HFFc6 (cell line): ENCODE results near the gene ARFIP2. TPM values are rescaled to one million over a fixed set of nuclear protein-coding genes. Genes with fewer than 3 reads are reported as not detected.
A peak's percentile ranks its signal among the peaks of the same experiment; 100 is the strongest.

Experiments used
- DNase-seq: peaks from one replicate; pipeline ENCODE4 v3.0.0-alpha.2; 2018
- H3K27ac Mint-ChIP-seq: 2 replicates; pipeline ENCODE4 v1.8.0; 2020; ENCODE audit warnings: mild to moderate bottlenecking, mixed read lengths
- H3K27me3 Mint-ChIP-seq: 2 replicates; pipeline ENCODE4 v1.8.0; 2021; ENCODE audit warnings: mild to moderate bottlenecking, moderate library complexity, mixed read lengths; ENCODE audit not compliant: insufficient read depth
- H3K36me3 Mint-ChIP-seq: 2 replicates; pipeline ENCODE4 v1.8.0; 2021; ENCODE audit warnings: low read depth, mixed read lengths
- H3K4me1 Mint-ChIP-seq: 2 replicates; pipeline ENCODE4 v1.8.0; 2020; ENCODE audit warnings: low read depth, mixed read lengths
- H3K4me3 Mint-ChIP-seq: 2 replicates; pipeline ENCODE4 v1.8.0; 2020; ENCODE audit warnings: mild to moderate bottlenecking, moderate library complexity, mixed read lengths
- H3K9me3 Mint-ChIP-seq: 2 replicates; pipeline ENCODE4 v1.8.0; 2020; ENCODE audit warnings: mild to moderate bottlenecking, mixed read lengths
- CTCF ChIP-seq: fragments of 200-600 bp; sonication (generic); IDR thresholded peaks from 2 replicates; pipeline ENCODE4 v1.5.0; 2021; ENCODE audit warnings: antibody characterized with exemption, mild to moderate bottlenecking
- total RNA-seq, 6 experiments: library from RNA; stranded (reverse); fragmentation: NEBNext Ultra II Directional; extraction: Animal tissue kit (Norgen Biotek cat#: 25700); gene quantifications; 2 replicates in 1 of 6; 3 replicates in 5 of 6; pipeline ENCODE4 v1.2.3, GENCODE V29; 2021

The ARFIP2 gene
- total RNA-seq, 6 experiments from 2014 or later: 60.9 to 72.4 (median 67.7) TPM

- Mint-ChIP-seq H3K9me3 (no peaks in the 10 kb centered on the region), H3K36me3 (peaks cover 49% of the 10 kb centered on the region), H3K4me1 (peaks cover 36% of the 10 kb centered on the region), H3K27me3 (peaks cover 3% of the 10 kb centered on the region; the same call in 1 of the 2 replicates), H3K4me3 (peak overlapping the region; percentile 98), H3K27ac (peak overlapping the region; percentile 98)
- no peak for TF ChIP-seq CTCF
- DNase-seq: no peak
These were observed 1.3 kb upstream of the ARFIP2 start for GRCh38 chr11:6482441-6482840.

GRCh38 chr11:6481924-6482275 is 769 bp upstream of the ARFIP2 start:
- peak overlapping the region; percentile 98 for H3K27ac Mint-ChIP-seq
- peaks cover 3% of the 10 kb centered on the region; the same call in 1 of the 2 replicates for H3K27me3 Mint-ChIP-seq
- H3K4me1 Mint-ChIP-seq: peaks cover 36% of the 10 kb centered on the region
- peaks cover 53% of the 10 kb centered on the region for H3K36me3 Mint-ChIP-seq
- TF ChIP-seq CTCF: no peak
- H3K4me3 Mint-ChIP-seq: peak overlapping the region; percentile 98
- no peak for DNase-seq
- H3K9me3 Mint-ChIP-seq: no peaks in the 10 kb centered on the region

- Mint-ChIP-seq H3K36me3 (peaks cover 53% of the 10 kb centered on the region), H3K27me3 (peaks cover 5% of the 10 kb centered on the region; the same call in 1 of the 2 replicates), H3K27ac (peak overlapping the region; percentile 98), H3K4me3 (peak overlapping the region; percentile 98), H3K9me3 (no peaks in the 10 kb centered on the region), H3K4me1 (peaks cover 44% of the 10 kb centered on the region)
- TF ChIP-seq CTCF: no peak
- no peak for DNase-seq
These were observed 724 bp downstream of the ARFIP2 start for GRCh38 chr11:6480299-6480914.

- peaks cover 13% of the 10 kb centered on the region for H3K27me3 Mint-ChIP-seq
- H3K4me3 Mint-ChIP-seq: no peak overlapping the region
- no peak for DNase-seq
- no peaks in the 10 kb centered on the region for H3K9me3 Mint-ChIP-seq
- H3K27ac Mint-ChIP-seq: peak overlapping the region; percentile 54; the same call in 1 of the 2 replicates
- no peak for TF ChIP-seq CTCF
- H3K36me3 Mint-ChIP-seq: peaks cover 34% of the 10 kb centered on the region
- peaks cover 58% of the 10 kb centered on the region for H3K4me1 Mint-ChIP-seq
These were observed 4.6 kb downstream of the ARFIP2 start for GRCh38 chr11:6476571-6476970.

GRCh38 chr11:6475936-6476335 is 5.2 kb downstream of the ARFIP2 start:
- no peak overlapping the region for H3K4me3 Mint-ChIP-seq
- H3K27me3 Mint-ChIP-seq: peaks cover 12% of the 10 kb centered on the region
- peaks cover 62% of the 10 kb centered on the region for H3K4me1 Mint-ChIP-seq
- DNase-seq: no peak
- no peaks in the 10 kb centered on the region for H3K9me3 Mint-ChIP-seq
- peak overlapping the region; percentile 97 for H3K27ac Mint-ChIP-seq
- TF ChIP-seq CTCF: peak; percentile 20; the same call in 1 of the 2 replicates
- peaks cover 32% of the 10 kb centered on the region for H3K36me3 Mint-ChIP-seq
